Measurements from ENCODE around the gene FOXO3. TPM values are rescaled to one million over a fixed set of nuclear protein-coding genes. Genes with fewer than 3 reads are reported as not detected.
"Not testable (repeated sequence)": the region's sequence is repeated elsewhere in the genome, so short reads cannot be mapped to it uniquely, and the experiment has no call there.

The FOXO3 gene
- polyA plus RNA-seq, 2 donors, result 9.6 to 15.3 TPM

- H3K27ac ChIP-seq (ENCODE audit: low read depth in 2 of 2, low read length in 1 of 2), result peak overlapping the region; percentile 44 to 66
- no peak overlapping the region for H3K4me3 ChIP-seq (ENCODE audit: low read depth in 1 of 2, low read length in 2 of 2)
- no peaks in the 10 kb centered on the region for H3K27me3 ChIP-seq (ENCODE audit: control insufficient read depth in 1 of 2, insufficient read depth in 2 of 2, low read length in 2 of 2)
- 20 to 42% methylated on average over 3 of the region's 3 CpGs for WGBS, 2 donors
- H3K36me3 ChIP-seq (ENCODE audit: control insufficient read depth in 2 of 2, insufficient read depth in 2 of 2, low read length in 1 of 2), result no peaks in the 10 kb centered on the region
- no peaks in the 10 kb centered on the region for H3K9me3 ChIP-seq (ENCODE audit: control insufficient read depth in 2 of 2, insufficient read depth in 1 of 2, low read depth in 1 of 2, low read length in 1 of 2)
- H3K4me1 ChIP-seq (ENCODE audit: control insufficient read depth in 2 of 2, insufficient read depth in 2 of 2, low read length in 1 of 2), result peaks cover 3 to 8% of the 10 kb centered on the region in 2 donors
These were observed 93.2 kb downstream of the FOXO3 start for GRCh38 chr6:108653949-108654348.

DNA sequence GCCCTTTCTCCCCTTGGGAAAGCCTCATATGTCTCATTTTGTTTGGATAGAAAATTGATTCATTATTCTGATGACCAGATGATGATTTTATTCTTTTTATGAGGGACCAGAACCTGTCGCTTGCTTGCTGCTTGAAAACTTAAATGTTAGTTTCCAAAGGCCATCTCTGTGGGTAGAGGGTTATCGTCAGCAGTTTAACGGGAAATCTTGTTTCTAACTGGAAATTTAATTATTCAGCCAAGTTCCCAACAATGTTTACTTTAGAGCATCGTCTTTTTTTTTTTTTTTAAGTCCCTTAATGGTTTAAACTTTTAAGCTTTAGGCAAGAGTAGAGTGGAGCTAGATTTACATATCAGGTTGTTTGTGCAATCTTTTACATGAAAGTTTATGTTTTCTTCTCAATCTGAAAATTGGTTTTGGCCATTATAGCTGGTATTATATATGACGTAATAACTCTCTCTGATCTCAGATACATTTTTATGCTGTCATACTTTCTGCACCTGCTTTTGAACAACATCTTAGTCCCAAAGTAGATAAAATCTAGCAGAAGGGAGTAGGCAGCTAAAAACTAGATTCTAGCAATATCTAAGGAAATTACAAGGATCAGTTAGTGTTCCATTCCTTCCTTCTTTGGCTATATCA lies 93.9 kb downstream of the FOXO3 start:
- 50 to 56% methylated on average over 5 of the region's 5 CpGs for WGBS, 2 donors
- no peak overlapping the region for H3K4me3 ChIP-seq (ENCODE audit: low read depth in 1 of 2, low read length in 2 of 2)
- peak overlapping the region in 1 of 2 donors; percentile 71 for H3K27ac ChIP-seq (ENCODE audit: low read depth in 2 of 2, low read length in 1 of 2)
- peaks cover 3 to 8% of the 10 kb centered on the region in 2 donors for H3K4me1 ChIP-seq (ENCODE audit: control insufficient read depth in 2 of 2, insufficient read depth in 2 of 2, low read length in 1 of 2)
- no peaks in the 10 kb centered on the region for H3K27me3 ChIP-seq (ENCODE audit: control insufficient read depth in 1 of 2, insufficient read depth in 2 of 2, low read length in 2 of 2)
- no peaks in the 10 kb centered on the region for H3K9me3 ChIP-seq (ENCODE audit: control insufficient read depth in 2 of 2, insufficient read depth in 1 of 2, low read depth in 1 of 2, low read length in 1 of 2)
- no peaks in the 10 kb centered on the region for H3K36me3 ChIP-seq (ENCODE audit: control insufficient read depth in 2 of 2, insufficient read depth in 2 of 2, low read length in 1 of 2)

- Histone ChIP-seq H3K4me3 (ENCODE audit: low read depth in 1 of 2, low read length in 2 of 2) (no peak overlapping the region), H3K27me3 (ENCODE audit: control insufficient read depth in 1 of 2, insufficient read depth in 2 of 2, low read length in 2 of 2) (no peaks in the 10 kb centered on the region), H3K36me3 (ENCODE audit: control insufficient read depth in 2 of 2, insufficient read depth in 2 of 2, low read length in 1 of 2) (no peaks in the 10 kb centered on the region), H3K27ac (ENCODE audit: low read depth in 2 of 2, low read length in 1 of 2) (peak overlapping the region; percentile 59 to 71), H3K9me3 (ENCODE audit: control insufficient read depth in 2 of 2, insufficient read depth in 1 of 2, low read depth in 1 of 2, low read length in 1 of 2) (no peaks in the 10 kb centered on the region), H3K4me1 (ENCODE audit: control insufficient read depth in 2 of 2, insufficient read depth in 2 of 2, low read length in 1 of 2) (peaks cover 0 to 8% of the 10 kb centered on the region in 2 donors)
- WGBS, 2 donors, result 63 to 64% methylated on average over 12 of the region's 12 CpGs
These were observed 95.3 kb downstream of the FOXO3 start for GRCh38 chr6:108655806-108656651.

- H3K27me3 ChIP-seq (ENCODE audit: control insufficient read depth in 1 of 2, insufficient read depth in 2 of 2, low read length in 2 of 2), result no peaks in the 10 kb centered on the region
These were observed 96.1 kb downstream of the FOXO3 start for GRCh38 chr6:108656836-108657235.

DNA sequence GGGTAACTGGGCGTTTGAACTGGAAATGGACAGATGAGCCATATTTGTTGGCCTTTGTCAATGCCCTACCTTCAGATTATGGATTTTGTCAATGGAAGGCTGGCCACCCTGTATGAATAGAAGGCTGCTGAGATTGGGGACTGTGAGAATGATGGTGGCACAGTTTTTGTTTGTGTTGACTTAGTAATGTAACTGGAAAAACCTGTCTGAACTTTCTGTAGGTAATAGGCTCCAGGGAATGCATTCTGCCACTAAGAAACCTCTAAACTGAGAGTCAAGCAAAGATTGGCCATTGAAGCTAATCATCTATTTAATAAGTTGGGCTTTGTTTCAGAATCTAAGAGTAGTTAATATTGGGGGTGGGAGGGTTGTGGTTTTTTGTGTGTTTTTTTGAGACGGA lies 97.5 kb downstream of the FOXO3 start:
- 94% methylated on average over 2 of the region's 2 CpGs for WGBS, 2 donors
- H3K4me3 ChIP-seq (ENCODE audit: low read depth in 1 of 2, low read length in 2 of 2), result no peak overlapping the region
- H3K9me3 ChIP-seq (ENCODE audit: control insufficient read depth in 2 of 2, insufficient read depth in 1 of 2, low read depth in 1 of 2, low read length in 1 of 2), result no peaks in the 10 kb centered on the region
- peaks cover 0 to 8% of the 10 kb centered on the region in 2 donors for H3K4me1 ChIP-seq (ENCODE audit: control insufficient read depth in 2 of 2, insufficient read depth in 2 of 2, low read length in 1 of 2)
- H3K27ac ChIP-seq (ENCODE audit: low read depth in 2 of 2, low read length in 1 of 2), result no peak overlapping the region
- H3K27me3 ChIP-seq (ENCODE audit: control insufficient read depth in 1 of 2, insufficient read depth in 2 of 2, low read length in 2 of 2), result no peaks in the 10 kb centered on the region
- H3K36me3 ChIP-seq (ENCODE audit: control insufficient read depth in 2 of 2, insufficient read depth in 2 of 2, low read length in 1 of 2), result no peaks in the 10 kb centered on the region

More at GRCh38 chr6:108656836-108657235, 96.1 kb downstream of the FOXO3 start:
- H3K4me1 ChIP-seq (ENCODE audit: control insufficient read depth in 2 of 2, insufficient read depth in 2 of 2, low read length in 1 of 2), result peaks cover 0 to 8% of the 10 kb centered on the region in 2 donors
- H3K4me3 ChIP-seq (ENCODE audit: low read depth in 1 of 2, low read length in 2 of 2), result no peak overlapping the region
- no peaks in the 10 kb centered on the region for H3K36me3 ChIP-seq (ENCODE audit: control insufficient read depth in 2 of 2, insufficient read depth in 2 of 2, low read length in 1 of 2)
- no peak overlapping the region for H3K27ac ChIP-seq (ENCODE audit: low read depth in 2 of 2, low read length in 1 of 2)
- WGBS, 2 donors, result 59 to 75% methylated on average over 2 of the region's 2 CpGs
- H3K9me3 ChIP-seq (ENCODE audit: control insufficient read depth in 2 of 2, insufficient read depth in 1 of 2, low read depth in 1 of 2, low read length in 1 of 2), result no peaks in the 10 kb centered on the region

- not testable (repeated sequence) for H3K27ac ChIP-seq (ENCODE audit: low read depth in 2 of 2, low read length in 1 of 2); H3K4me3 ChIP-seq (ENCODE audit: low read depth in 1 of 2, low read length in 2 of 2); H3K36me3 ChIP-seq (ENCODE audit: control insufficient read depth in 2 of 2, insufficient read depth in 2 of 2, low read length in 1 of 2); H3K9me3 ChIP-seq (ENCODE audit: control insufficient read depth in 2 of 2, insufficient read depth in 1 of 2, low read depth in 1 of 2, low read length in 1 of 2); H3K27me3 ChIP-seq (ENCODE audit: control insufficient read depth in 1 of 2, insufficient read depth in 2 of 2, low read length in 2 of 2); H3K4me1 ChIP-seq (ENCODE audit: control insufficient read depth in 2 of 2, insufficient read depth in 2 of 2, low read length in 1 of 2)
- 94 to 96% methylated on average over 4 of the region's 4 CpGs for WGBS, 2 donors
These were observed 98.1 kb downstream of the FOXO3 start for GRCh38 chr6:108658785-108659184.

GRCh38 chr6:108660251-108660650 lies 99.5 kb downstream of the FOXO3 start:
- no peaks in the 10 kb centered on the region for H3K9me3 ChIP-seq (ENCODE audit: control insufficient read depth in 2 of 2, insufficient read depth in 1 of 2, low read depth in 1 of 2, low read length in 1 of 2)
- H3K36me3 ChIP-seq (ENCODE audit: control insufficient read depth in 2 of 2, insufficient read depth in 2 of 2, low read length in 1 of 2), result peaks cover 5 to 9% of the 10 kb centered on the region in 2 donors
- no peak overlapping the region for H3K4me3 ChIP-seq (ENCODE audit: low read depth in 1 of 2, low read length in 2 of 2)
- peaks cover 0 to 5% of the 10 kb centered on the region in 2 donors for H3K4me1 ChIP-seq (ENCODE audit: control insufficient read depth in 2 of 2, insufficient read depth in 2 of 2, low read length in 1 of 2)
- WGBS, 2 donors, result 85% methylated on average over 4 of the region's 4 CpGs
- no peaks in the 10 kb centered on the region for H3K27me3 ChIP-seq (ENCODE audit: control insufficient read depth in 1 of 2, insufficient read depth in 2 of 2, low read length in 2 of 2)
- H3K27ac ChIP-seq (ENCODE audit: low read depth in 2 of 2, low read length in 1 of 2), result no peak overlapping the region

DNA sequence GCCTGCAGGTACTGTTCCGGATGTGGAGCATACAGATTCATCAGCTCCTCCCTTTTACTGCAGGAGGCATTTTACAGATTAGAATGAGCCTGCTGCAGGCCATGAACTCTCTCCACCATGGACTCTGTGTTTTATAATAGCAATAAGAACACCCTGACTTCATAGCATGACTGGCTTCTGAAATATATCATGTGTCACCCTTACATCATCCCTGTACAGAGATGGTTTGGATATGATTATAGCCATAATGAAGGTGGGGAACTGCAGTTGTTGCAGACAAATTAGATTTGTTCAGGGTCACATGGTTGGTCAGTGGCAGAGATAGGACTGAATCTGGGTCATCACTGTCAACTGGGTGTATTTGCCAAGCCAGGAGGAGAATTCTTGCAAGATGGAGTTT lies 100.7 kb downstream of the FOXO3 start:
- 90 to 98% methylated on average over 1 of the region's 1 CpG for whole genome bisulfite sequencing, 2 donors
- Histone ChIP-seq H3K36me3 (ENCODE audit: control insufficient read depth in 2 of 2, insufficient read depth in 2 of 2, low read length in 1 of 2) (peaks cover 5 to 9% of the 10 kb centered on the region in 2 donors), H3K4me1 (ENCODE audit: control insufficient read depth in 2 of 2, insufficient read depth in 2 of 2, low read length in 1 of 2) (peaks cover 0 to 5% of the 10 kb centered on the region in 2 donors)

DNA sequence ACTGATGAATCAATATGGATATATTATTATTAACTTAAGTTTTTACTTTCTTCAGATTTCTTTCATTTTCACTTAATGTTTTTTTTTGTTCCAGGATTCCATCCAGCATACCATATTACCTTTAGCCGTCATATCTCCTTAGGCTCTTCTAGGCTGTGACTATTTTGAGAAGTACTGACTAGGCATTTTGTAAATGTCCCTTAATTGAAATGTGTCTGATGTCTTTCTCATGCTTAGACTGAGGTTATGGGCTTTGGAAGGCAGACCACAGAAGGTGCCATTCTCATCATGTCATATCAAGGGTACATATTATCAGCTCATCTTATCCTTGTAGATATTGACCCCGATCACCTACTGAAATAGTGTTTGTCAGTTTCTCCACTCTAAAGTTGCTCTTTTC lies 101.3 kb downstream of the FOXO3 start:
- H3K27ac ChIP-seq (ENCODE audit: low read depth in 2 of 2, low read length in 1 of 2), result no peak overlapping the region
- H3K4me1 ChIP-seq (ENCODE audit: control insufficient read depth in 2 of 2, insufficient read depth in 2 of 2, low read length in 1 of 2), result peaks cover 0 to 5% of the 10 kb centered on the region in 2 donors
- no peaks in the 10 kb centered on the region for H3K9me3 ChIP-seq (ENCODE audit: control insufficient read depth in 2 of 2, insufficient read depth in 1 of 2, low read depth in 1 of 2, low read length in 1 of 2)
- 83 to 95% methylated on average over 2 of the region's 2 CpGs for WGBS, 2 donors
- no peak overlapping the region for H3K4me3 ChIP-seq (ENCODE audit: low read depth in 1 of 2, low read length in 2 of 2)
- H3K27me3 ChIP-seq (ENCODE audit: control insufficient read depth in 1 of 2, insufficient read depth in 2 of 2, low read length in 2 of 2), result no peaks in the 10 kb centered on the region
- H3K36me3 ChIP-seq (ENCODE audit: control insufficient read depth in 2 of 2, insufficient read depth in 2 of 2, low read length in 1 of 2), result peaks cover 5 to 9% of the 10 kb centered on the region in 2 donors

More for the DNA sequence above, 100.7 kb downstream of the FOXO3 start:
- H3K4me3 ChIP-seq (ENCODE audit: low read depth in 1 of 2, low read length in 2 of 2), result no peak overlapping the region
- H3K27me3 ChIP-seq (ENCODE audit: control insufficient read depth in 1 of 2, insufficient read depth in 2 of 2, low read length in 2 of 2), result no peaks in the 10 kb centered on the region
- H3K27ac ChIP-seq (ENCODE audit: low read depth in 2 of 2, low read length in 1 of 2), result no peak overlapping the region
- no peaks in the 10 kb centered on the region for H3K9me3 ChIP-seq (ENCODE audit: control insufficient read depth in 2 of 2, insufficient read depth in 1 of 2, low read depth in 1 of 2, low read length in 1 of 2)
